Measurements from ENCODE around the gene PRSS36.
A peak's percentile ranks its signal among the peaks of the same experiment; 100 is the strongest.
"Not testable (repeated sequence)": the region's sequence is repeated elsewhere in the genome, so short reads cannot be mapped to it uniquely, and the experiment has no call there.

PRSS36 gene

DNA sequence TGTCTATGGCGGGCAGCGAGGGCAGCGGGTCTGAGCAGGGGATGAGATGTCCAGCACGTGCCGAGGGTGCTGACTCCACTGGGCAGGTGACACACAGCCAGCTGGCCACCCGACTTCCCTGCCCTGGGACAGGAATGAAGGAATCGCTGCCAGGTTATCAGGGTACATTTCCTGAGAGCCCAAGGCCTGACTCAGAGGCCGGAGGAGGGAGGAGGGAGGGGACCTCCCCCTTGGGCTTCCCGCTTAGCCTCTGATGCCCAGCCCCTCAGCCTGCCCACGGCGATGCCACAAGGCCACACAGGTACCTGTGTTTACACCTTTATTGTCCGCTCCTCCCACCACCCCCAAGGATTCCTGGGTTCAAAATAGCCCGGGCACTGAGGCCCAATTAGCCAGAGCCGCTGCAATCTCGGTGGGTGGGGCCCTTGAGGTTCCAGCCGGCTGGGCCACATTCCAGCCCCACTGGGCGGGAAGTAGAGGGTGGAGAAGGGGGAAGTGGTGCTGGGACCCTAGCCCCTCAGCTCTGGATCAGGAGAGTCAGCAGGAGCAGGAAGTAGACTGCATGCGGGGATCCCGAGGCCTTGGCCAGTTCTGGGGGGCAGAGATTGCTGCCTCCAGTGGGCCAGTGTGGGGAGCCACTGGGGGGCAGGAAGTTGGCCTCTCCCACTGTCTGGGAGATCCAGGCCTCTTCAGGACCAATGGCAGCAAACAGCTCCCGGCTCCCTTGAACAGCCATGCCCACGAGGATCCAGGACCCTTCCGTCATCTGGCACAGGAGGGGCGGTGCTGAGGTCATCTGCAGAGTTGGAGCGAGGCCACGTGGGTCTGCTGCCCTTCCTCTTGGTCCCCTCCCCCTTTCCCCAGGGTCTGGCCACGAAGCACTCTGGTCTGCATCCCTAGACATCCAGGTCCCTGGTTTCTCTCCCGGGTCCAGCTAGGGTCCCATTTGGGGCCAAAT lies 11.0 kb downstream of the PRSS36 start:
- no peak overlapping the region for H3K4me3 ChIP-seq (ENCODE audit: low read length)
- TF ChIP-seq, protein P1, sequence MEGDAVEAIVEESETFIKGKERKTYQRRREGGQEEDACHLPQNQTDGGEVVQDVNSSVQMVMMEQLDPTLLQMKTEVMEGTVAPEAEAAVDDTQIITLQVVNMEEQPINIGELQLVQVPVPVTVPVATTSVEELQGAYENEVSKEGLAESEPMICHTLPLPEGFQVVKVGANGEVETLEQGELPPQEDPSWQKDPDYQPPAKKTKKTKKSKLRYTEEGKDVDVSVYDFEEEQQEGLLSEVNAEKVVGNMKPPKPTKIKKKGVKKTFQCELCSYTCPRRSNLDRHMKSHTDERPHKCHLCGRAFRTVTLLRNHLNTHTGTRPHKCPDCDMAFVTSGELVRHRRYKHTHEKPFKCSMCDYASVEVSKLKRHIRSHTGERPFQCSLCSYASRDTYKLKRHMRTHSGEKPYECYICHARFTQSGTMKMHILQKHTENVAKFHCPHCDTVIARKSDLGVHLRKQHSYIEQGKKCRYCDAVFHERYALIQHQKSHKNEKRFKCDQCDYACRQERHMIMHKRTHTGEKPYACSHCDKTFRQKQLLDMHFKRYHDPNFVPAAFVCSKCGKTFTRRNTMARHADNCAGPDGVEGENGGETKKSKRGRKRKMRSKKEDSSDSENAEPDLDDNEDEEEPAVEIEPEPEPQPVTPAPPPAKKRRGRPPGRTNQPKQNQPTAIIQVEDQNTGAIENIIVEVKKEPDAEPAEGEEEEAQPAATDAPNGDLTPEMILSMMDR (IDR thresholded peaks at IDR 0.05; ENCODE audit: insufficient read depth, low read depth, low read length, missing control alignments) = no peak
- DNase-seq (ENCODE audit: low read depth) = peak; percentile 87

DNA sequence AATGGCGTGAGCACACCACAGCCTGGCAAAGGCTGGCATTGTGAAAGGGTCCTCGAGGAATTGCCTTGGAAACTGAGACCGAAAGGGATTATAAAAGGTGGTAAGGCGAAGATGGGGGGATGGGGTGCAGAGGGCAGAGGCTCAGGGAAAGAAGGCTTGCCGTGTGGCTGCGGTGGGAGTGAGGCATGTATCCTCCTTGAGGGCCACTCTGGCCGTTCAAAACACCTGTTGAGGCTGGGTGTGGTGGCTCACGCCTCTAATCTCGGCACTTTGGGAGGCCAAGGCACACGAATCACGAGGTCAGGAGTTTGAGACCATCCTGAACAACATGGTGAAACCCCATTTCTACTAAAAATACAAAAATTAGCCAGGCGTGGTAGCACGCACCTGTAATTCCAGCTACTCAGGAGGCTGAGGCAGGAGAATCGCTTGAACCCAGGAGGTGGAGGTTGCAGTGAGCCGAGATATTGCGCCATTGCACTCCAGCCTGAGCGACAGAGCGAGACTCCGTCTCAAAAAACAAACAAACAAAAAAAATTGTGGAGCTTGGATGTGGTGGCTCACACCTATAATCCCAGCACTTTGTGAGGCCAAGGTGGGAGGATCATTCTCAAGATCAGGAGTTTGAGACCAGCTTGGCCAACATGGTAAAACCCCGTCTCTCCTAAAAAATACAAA lies 12.9 kb downstream of the PRSS36 start:
- not testable (repeated sequence) for H3K4me3 ChIP-seq (ENCODE audit: low read length); DNase-seq (ENCODE audit: low read depth)

DNA sequence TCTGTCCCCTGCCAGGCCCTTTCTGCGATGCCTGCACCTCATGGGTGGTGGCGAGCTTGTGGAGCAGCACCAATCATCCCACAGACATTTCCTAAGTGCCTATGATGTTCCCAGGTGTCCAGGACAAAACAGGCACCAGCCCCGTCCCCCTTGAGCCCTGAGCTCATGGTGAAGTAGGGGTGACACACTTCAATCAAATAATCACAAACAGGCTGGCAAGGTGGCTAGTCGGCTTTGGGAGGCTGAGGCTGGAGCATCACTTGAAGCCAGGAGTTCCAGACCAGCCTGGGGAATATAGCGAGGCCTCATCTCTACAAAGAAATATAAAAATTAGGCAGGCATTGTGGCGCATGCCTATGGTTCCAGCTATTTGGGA lies 13.6 kb downstream of the PRSS36 start:
- no peak overlapping the region for H3K4me3 ChIP-seq (ENCODE audit: low read length)
- TF ChIP-seq, protein P1 (IDR thresholded peaks at IDR 0.05; ENCODE audit: insufficient read depth, low read depth, low read length, missing control alignments) = no peak
- no peak for DNase-seq (ENCODE audit: low read depth)

DNA sequence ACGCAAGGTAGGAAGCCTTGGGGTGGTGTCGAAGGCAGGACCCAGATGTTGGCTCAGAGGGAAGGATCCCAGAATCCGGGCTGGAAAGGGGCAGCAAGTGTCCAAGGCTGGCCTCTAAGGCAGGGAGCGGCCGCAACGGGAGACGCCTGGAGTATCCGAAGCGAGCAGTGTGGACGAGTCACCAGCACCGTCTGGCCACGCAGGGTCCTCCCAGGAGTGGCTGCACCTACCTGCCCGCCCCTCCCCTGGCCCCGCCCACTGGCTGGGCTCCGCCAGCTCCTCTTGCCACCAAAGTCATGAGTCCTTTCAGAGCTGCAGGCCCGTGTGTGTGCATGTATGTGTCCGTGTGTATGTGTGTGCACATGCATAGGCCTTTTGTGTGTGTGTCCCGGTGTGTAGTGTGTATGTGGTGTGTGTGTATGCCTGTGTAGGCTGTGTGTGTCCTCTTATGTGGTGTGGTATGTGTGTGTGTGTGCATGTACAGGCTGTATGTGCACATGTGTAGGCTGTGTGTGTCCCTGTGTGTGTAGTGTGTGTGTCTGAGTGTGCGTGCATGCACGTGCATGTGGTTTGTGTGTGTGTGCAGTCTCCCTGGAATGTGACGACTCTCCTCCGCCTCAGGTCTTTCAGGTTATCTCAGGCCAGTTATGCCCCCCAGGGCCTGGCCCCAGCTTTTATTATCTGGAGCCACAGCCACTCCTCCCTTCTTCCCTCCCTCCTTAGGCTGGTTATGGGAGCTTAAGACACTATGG lies 14.2 kb downstream of the PRSS36 start, which contains the start of gene PRSS8:
TSS of gene PRSS8 (minus strand) at position 193 of the 752 bp plus-strand sequence. CDS start 229 bp downstream, outside the sequence.
- peak; percentile 90 for DNase-seq (ENCODE audit: low read depth)
- TF ChIP-seq, protein P1 (IDR thresholded peaks at IDR 0.05; ENCODE audit: insufficient read depth, low read depth, low read length, missing control alignments) = no peak
- H3K4me3 ChIP-seq (ENCODE audit: low read length) = peak within 1 kb of the TSS; percentile 83

DNA sequence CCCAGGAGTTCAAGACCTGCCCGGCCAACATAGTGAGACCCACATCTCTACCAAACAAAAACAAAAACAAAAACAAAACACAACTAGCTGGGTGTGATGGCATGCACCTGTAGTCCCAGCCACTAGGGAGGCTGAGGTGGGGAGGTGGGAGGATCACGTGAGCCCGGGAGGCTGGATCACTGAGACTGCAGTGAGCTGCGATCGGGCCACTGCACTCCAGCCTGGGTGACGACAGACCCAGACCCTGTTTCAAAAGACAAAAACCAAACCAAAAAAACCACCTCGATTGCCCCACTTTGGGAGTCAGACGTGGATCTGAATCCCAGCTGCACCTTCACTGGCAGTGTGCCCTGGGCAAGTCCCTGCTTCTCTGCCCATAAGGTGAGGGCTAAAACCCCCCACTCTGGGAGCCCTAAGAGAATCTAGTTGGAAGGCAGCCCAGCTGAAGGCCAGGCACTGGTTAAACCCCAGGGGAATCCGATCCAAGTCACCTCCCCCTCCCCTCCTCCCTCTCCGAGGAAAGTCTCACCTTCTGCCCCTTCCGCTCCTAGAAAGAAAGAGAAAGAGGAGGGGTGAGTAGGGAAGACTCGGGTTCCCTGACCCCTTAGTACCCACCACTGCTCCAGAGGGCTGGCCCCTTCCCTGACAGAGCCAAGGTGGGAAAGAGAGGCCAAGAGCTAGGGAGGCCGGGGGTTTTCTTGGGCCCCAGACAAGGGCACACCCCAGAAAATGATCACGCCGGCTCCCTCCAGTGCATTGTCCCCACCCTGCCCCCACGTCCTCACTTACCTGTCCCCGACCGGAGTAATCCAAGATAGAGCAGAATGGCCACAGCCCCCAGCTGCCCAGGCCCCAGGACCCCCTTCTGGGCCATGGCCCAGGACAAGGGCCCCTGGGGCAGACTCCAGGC lies 15.0 kb downstream of the PRSS36 start:
- TF ChIP-seq, protein P1 (IDR thresholded peaks at IDR 0.05; ENCODE audit: insufficient read depth, low read depth, low read length, missing control alignments) = peak; percentile 48
- H3K4me3 ChIP-seq (ENCODE audit: low read length) = peak overlapping the region; percentile 83

DNA sequence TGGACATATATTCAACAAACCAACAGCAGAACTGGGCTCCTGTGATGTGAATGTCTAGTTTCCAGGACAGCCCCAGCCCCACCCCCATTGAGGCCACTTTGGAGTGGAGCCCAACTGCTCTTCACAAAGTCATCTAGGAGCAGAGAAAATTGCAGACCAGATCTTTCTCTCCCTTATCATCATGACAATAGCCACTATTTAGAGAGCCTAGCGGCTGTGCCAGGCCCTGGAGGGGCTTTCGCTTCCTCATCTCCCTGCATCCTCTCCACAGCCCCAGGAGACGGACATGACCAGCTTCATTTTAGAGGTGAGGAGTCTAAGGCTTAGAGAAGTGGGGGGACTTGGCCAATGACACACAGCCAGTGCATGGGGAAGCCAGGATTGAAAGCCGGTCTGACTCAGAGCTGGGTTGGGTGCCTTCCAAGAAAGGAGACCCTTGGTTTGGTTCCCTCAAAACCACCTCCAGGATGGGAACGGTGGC lies 15.7 kb downstream of the PRSS36 start:
- TF ChIP-seq, protein P1 (IDR thresholded peaks at IDR 0.05; ENCODE audit: insufficient read depth, low read depth, low read length, missing control alignments) = no peak
- peak overlapping the region; percentile 83 for H3K4me3 ChIP-seq (ENCODE audit: low read length)
- DNase-seq (ENCODE audit: low read depth) = peak; percentile 64

More for the DNA sequence above, 15.0 kb downstream of the PRSS36 start:
- peak; percentile 73 for DNase-seq (ENCODE audit: low read depth)
